Measurements from ENCODE around the gene ASTN2. TPM values are rescaled to one million over a fixed set of nuclear protein-coding genes. Genes with fewer than 3 reads are reported as not detected.

The ASTN2 gene
- total RNA-seq, 1 donor from 2014 or later: 12.2 TPM

GRCh38 chr9:116576386-116576785 lies 838.5 kb downstream of the ASTN2 start:
- no peak overlapping the region for H3K4me3 ChIP-seq (ENCODE audit: low read depth, low read length)
- TF ChIP-seq, protein P1, sequence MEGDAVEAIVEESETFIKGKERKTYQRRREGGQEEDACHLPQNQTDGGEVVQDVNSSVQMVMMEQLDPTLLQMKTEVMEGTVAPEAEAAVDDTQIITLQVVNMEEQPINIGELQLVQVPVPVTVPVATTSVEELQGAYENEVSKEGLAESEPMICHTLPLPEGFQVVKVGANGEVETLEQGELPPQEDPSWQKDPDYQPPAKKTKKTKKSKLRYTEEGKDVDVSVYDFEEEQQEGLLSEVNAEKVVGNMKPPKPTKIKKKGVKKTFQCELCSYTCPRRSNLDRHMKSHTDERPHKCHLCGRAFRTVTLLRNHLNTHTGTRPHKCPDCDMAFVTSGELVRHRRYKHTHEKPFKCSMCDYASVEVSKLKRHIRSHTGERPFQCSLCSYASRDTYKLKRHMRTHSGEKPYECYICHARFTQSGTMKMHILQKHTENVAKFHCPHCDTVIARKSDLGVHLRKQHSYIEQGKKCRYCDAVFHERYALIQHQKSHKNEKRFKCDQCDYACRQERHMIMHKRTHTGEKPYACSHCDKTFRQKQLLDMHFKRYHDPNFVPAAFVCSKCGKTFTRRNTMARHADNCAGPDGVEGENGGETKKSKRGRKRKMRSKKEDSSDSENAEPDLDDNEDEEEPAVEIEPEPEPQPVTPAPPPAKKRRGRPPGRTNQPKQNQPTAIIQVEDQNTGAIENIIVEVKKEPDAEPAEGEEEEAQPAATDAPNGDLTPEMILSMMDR (IDR thresholded peaks at IDR 0.05; ENCODE audit: insufficient read depth, low read length, poor library complexity, severe bottlenecking): no peak
- no peak for DNase-seq (ENCODE audit: low read depth)
- no peaks in the 10 kb centered on the region for H3K36me3 ChIP-seq (ENCODE audit: control insufficient read depth, insufficient read depth, low read length)
- H3K27me3 ChIP-seq (ENCODE audit: control insufficient read depth, insufficient read depth, low read length): no peaks in the 10 kb centered on the region

GRCh38 chr9:116574027-116574679 lies 840.7 kb downstream of the ASTN2 start:
- H3K36me3 ChIP-seq (ENCODE audit: control insufficient read depth, insufficient read depth, low read length): no peaks in the 10 kb centered on the region
- H3K4me3 ChIP-seq (ENCODE audit: low read depth, low read length): no peak overlapping the region
- no peaks in the 10 kb centered on the region for H3K27me3 ChIP-seq (ENCODE audit: control insufficient read depth, insufficient read depth, low read length)
- TF ChIP-seq, protein P1 (IDR thresholded peaks at IDR 0.05; ENCODE audit: insufficient read depth, low read length, poor library complexity, severe bottlenecking): no peak
- no peak for DNase-seq (ENCODE audit: low read depth)

- TF ChIP-seq, protein P1 (IDR thresholded peaks at IDR 0.05; ENCODE audit: insufficient read depth, low read length, poor library complexity, severe bottlenecking): peak; percentile 93
- no peak overlapping the region for H3K4me3 ChIP-seq (ENCODE audit: low read depth, low read length)
- H3K36me3 ChIP-seq (ENCODE audit: control insufficient read depth, insufficient read depth, low read length): no peaks in the 10 kb centered on the region
- no peaks in the 10 kb centered on the region for H3K27me3 ChIP-seq (ENCODE audit: control insufficient read depth, insufficient read depth, low read length)
- DNase-seq (ENCODE audit: low read depth): no peak
Observed at GRCh38 chr9:116572095-116572748, 842.6 kb downstream of the ASTN2 start.

GRCh38 chr9:116569111-116569510 lies 845.7 kb downstream of the ASTN2 start:
- no peak for DNase-seq (ENCODE audit: low read depth)
- H3K36me3 ChIP-seq (ENCODE audit: control insufficient read depth, insufficient read depth, low read length): no peaks in the 10 kb centered on the region
- no peak overlapping the region for H3K4me3 ChIP-seq (ENCODE audit: low read depth, low read length)
- no peaks in the 10 kb centered on the region for H3K27me3 ChIP-seq (ENCODE audit: control insufficient read depth, insufficient read depth, low read length)
- TF ChIP-seq, protein P1 (IDR thresholded peaks at IDR 0.05; ENCODE audit: insufficient read depth, low read length, poor library complexity, severe bottlenecking): no peak

DNA sequence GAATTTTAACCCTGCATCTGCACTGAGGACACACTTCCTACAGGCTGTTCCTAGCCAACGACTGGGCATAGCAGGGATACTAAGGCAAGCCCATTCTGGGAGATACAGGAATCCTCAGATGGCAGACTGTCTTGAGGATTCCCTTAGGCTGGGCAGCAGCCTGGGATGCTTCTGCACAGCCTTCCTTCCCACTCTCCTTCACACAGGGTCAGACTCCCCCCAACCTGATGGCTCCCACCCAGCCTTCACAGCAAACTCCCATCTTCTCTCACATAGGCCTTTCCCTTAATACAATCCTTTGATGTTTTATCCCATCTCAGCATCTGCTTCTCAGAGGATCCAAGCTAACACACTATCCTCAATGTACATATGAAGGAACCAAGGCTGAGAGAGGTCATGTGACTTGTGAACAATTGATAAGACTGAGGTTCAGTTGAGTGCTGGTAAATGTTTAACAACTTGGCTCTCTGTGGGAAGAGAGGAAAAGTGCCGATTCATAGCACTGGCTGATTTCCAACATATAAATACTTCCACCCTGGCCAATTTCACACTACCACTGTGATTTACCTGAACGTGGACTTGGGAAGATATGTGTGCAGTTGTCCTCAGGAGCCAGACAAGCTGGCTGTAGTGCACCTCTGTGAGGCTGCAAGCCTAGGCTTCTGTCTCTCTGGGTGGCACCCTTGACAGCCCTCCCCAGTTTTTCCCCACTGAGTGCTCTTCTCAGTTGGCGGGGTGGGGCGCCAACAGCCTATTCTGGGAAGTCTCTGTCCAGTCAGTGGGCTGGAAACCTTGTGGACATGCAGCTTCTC lies 848.0 kb downstream of the ASTN2 start:
- DNase-seq (ENCODE audit: low read depth): no peak
- no peaks in the 10 kb centered on the region for H3K27me3 ChIP-seq (ENCODE audit: control insufficient read depth, insufficient read depth, low read length)
- TF ChIP-seq, protein P1 (IDR thresholded peaks at IDR 0.05; ENCODE audit: insufficient read depth, low read length, poor library complexity, severe bottlenecking): no peak
- no peaks in the 10 kb centered on the region for H3K36me3 ChIP-seq (ENCODE audit: control insufficient read depth, insufficient read depth, low read length)
- no peak overlapping the region for H3K4me3 ChIP-seq (ENCODE audit: low read depth, low read length)
